HG03039 (cell line): Measurements from ENCODE around the gene BRD7.

Experiments
- ATAC-seq: cut with Tn5 transposase; IDR thresholded peaks from one replicate; pipeline ENCODE4 v1.9.1; 2021; ENCODE audit warnings: mild to moderate bottlenecking, moderate library complexity; ENCODE audit not compliant: unreplicated experiment

BRD7 gene

DNA sequence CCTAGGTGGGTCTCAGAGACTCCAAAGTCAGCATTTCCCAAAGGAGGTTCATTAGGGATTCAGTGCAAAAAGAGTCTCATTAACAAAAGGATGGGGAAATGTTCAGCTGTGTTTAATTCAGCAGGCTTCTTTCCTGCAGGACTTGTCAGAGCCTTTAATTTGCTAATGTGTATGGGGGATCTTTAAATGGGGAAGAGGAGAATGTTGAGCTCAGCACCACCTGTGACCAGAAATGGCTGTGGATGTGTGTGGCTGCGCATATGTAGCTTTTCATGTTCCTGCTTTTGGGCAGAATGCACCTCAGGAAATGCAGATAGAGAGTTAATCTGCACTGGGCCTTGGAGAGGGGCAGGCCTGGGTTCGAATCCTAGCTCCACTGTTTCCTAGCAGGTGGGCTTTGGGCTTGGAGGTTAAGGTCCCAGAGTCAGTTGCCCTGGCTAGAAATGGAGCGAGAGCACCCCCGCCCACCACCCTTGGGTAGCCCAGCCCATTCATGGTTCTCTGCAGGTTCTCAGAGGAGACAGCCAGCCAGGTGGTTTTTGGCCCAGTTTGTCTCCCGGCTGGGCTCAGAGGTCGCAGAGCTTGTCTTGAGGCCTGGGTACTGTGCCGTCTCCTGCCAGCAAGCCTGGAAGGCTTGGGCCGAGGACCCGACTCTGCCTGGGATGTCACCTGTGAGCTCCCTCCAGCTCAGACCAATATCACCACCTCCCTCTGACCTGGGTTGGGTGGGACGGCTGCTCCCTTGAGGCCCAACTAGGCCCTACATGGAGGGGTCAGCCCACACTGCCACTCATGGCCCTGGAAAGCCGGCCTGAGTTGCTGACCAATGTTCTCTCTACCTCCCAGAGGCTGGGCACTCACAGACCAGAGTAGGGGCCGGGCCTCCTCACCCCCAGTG lies 93.1 kb downstream of the BRD7 start:
- no peak for ATAC-seq

- no peak for ATAC-seq
Measured at GRCh38 chr16:50275098-50275415, 93.7 kb downstream of the BRD7 start.

GRCh38 chr16:50274326-50275097 lies 94.3 kb downstream of the BRD7 start:
- no peak for ATAC-seq

GRCh38 chr16:50273888-50274325 lies 94.9 kb downstream of the BRD7 start:
- ATAC-seq, result no peak

- ATAC-seq, result no peak
Measured at GRCh38 chr16:50273382-50273690, 95.5 kb downstream of the BRD7 start.

DNA sequence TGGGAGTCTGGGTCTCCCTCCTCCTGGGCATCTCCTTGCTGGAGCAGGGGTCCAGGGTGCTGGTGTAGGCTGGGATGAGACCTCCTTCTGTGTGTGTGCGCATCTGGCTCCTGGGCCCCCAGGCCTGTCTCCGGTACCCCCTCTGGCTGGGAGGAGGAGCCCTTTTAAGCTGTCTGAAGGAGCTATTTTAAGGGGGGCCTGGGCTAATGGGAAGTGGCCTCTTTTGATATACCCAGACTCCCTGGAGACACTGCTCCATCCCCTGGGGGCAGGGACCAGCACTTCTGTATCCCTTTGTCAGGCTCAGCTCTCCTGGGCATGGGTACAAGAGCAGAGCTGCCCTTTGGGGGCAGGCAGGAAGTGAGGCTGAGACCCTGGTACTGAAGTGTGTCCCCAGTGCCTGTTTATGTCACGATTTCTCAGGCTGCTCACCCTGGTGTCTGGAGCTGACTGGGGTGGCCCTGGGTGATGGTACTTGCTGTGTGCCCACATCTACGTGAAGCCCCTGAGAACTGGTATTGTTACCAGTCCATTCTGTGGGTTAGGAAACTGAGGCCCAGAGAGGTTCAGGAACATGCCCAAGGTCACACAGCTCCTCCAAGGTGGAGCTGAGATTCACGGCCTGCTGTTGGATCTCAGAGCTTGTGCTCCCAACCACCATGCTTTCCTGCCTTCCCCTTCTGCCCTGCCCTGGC lies 96.0 kb downstream of the BRD7 start:
- no peak for ATAC-seq

- ATAC-seq, result no peak
Measured at GRCh38 chr16:50272111-50272571, 96.6 kb downstream of the BRD7 start.

- ATAC-seq, result no peak
Measured at GRCh38 chr16:50271148-50272041, 97.4 kb downstream of the BRD7 start.

GRCh38 chr16:50270510-50271147 lies 98.2 kb downstream of the BRD7 start:
- no peak for ATAC-seq

GRCh38 chr16:50269769-50270509 lies 98.8 kb downstream of the BRD7 start:
- no peak for ATAC-seq

DNA sequence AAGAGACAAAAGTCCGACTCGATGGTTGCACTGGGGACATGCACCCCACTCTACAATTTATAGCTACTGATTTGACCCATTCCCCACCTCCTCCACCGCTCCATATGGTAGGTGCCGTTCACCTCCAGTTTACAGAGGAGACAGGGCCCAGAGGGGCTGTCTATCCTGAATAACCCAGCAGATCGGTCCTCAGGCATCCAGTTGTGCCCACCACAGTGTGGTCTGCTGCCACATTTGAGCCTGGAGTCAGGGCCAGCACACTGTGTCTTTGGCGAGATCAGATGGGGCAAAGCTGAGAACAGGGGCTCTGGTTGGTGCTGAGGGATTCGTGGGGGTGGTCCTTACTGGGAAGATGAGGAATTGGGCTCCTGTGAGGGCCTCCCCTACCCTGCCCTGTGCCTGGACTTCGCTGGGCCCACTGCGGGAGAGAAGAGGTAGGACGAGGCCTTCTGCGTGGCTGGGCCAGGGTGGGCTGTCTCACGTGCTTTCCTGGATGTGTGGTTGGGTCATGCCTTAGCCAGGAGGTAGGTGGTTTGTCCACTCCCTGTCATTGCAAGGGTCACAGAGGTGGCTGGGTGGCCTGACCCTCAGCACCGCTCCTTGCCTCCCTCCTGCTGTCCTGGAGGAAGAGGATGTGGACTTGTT lies 99.6 kb downstream of the BRD7 start:
- ATAC-seq, result no peak

DNA sequence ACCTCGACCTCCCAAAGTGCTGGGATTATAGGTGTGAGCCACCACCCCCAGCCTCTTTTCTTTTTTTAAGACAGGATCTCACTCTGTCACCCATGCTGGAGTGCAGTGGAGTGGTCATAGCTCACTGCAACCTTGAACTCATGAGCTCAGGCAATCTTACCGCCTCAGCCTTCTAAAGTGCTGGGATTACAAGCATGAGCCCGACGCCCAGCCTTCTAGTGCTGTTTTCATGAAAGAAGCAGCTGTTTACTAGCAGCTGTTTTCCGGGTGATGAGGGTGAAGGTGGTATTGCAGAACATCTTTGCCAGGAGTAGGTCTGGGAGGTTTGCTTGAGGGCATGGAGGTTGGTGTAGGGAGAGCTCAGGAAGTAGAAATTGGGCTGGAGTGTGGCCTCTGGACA lies 100.4 kb downstream of the BRD7 start:
- ATAC-seq, result no peak

DNA sequence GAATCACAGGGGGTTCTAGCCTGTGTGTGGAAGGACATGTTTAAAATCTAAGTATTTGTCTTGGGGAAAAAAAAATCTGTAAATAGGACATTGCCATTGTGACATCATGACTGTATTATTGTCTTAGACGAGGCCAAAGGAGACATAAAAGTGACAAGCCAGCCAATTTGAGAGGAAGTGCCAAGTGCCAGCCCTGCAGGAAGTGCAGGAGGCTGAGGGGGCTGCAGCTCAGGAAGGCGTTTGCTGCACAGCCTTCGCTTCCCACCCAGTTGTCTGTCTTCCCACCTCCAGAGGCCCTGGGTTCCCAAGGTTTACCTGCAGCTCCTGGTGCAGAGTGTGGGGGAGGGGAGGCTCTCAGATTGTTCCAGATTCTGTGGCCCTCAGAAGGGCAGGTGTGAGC lies 101.1 kb downstream of the BRD7 start:
- no peak for ATAC-seq

DNA sequence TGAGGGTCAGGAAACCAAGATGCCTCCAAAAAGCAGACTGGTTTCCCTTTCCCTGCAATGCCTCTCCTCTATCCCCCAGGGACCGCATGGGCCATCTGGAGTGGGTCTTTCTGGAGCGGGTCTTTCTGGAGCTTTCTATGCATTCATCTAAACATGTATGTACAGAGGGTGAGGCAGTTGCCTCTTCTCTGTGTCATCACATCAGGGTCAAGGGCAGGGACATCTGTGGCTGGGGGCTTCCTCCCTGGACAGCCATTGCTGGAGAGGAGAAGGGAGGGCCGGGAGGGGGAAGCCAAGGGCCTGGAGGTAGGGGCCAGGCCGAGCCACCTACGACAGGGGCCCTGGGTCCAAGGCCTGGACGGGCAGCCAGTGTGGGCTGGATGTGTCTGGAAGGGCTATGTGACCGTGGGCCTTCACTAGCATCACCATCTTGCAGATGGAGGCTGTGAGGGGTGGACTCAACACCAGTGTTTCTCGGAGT lies 101.6 kb downstream of the BRD7 start:
- no peak for ATAC-seq

DNA sequence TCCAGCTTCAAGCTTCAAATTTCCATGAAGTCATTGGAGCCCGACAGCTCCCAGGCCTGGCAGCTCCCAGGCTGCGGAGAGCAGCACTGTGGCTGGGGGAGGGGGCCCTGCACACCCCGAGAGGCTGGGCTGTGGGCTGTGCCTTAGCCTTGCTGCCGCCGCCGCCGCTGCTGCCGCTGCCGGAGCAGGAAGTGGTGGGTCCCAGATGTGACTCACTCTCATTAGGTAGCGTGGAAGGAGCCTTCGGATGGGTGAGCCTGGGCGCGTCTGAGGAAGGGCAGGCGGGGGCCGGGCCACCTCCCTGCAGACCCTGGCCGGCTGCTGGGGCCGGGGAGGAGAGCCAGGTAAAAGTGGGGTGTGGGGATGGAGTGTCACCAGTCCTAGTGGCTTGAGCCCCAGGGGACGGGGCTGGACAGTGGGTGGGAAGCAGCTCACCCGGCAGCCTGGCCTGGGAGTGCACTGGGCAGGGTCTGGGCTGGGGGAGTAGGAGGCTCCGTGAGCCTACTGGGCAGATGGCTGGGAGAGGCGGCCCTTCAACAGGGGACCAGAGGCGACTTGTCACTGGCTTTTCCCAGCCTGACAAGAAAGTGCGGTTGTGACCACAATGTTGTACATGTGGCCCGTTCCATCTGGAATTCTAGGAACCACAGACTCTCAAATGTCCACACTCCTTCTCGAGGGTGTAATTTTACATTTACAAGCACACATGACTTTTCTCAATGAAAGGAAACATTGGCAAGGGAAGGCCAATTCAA lies 102.3 kb downstream of the BRD7 start, which contains the start of gene ADCY7:
Gene ADCY7 (plus strand): TSS at position 215 of the 755 bp plus-strand sequence. CDS start 21,629 bp downstream, outside the sequence.
- peak; percentile 79 for ATAC-seq
